GM12873 (cell line): Measurements from ENCODE around the gene MPI.

Source experiments
- TF ChIP-seq, protein P1 (sequence below): IDR thresholded peaks from 2 replicates; pipeline ENCODE4 v1.5.1; 2012; ENCODE audit warnings: low read depth, mild to moderate bottlenecking, moderate library complexity, low read length, control low read depth; ENCODE audit not compliant: insufficient read depth; ENCODE audit errors: missing control alignments

Gene MPI

GRCh38 chr15:74872702-74873035 is 17.2 kb upstream of the MPI start:
- TF ChIP-seq, protein P1, sequence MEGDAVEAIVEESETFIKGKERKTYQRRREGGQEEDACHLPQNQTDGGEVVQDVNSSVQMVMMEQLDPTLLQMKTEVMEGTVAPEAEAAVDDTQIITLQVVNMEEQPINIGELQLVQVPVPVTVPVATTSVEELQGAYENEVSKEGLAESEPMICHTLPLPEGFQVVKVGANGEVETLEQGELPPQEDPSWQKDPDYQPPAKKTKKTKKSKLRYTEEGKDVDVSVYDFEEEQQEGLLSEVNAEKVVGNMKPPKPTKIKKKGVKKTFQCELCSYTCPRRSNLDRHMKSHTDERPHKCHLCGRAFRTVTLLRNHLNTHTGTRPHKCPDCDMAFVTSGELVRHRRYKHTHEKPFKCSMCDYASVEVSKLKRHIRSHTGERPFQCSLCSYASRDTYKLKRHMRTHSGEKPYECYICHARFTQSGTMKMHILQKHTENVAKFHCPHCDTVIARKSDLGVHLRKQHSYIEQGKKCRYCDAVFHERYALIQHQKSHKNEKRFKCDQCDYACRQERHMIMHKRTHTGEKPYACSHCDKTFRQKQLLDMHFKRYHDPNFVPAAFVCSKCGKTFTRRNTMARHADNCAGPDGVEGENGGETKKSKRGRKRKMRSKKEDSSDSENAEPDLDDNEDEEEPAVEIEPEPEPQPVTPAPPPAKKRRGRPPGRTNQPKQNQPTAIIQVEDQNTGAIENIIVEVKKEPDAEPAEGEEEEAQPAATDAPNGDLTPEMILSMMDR = no peak

DNA sequence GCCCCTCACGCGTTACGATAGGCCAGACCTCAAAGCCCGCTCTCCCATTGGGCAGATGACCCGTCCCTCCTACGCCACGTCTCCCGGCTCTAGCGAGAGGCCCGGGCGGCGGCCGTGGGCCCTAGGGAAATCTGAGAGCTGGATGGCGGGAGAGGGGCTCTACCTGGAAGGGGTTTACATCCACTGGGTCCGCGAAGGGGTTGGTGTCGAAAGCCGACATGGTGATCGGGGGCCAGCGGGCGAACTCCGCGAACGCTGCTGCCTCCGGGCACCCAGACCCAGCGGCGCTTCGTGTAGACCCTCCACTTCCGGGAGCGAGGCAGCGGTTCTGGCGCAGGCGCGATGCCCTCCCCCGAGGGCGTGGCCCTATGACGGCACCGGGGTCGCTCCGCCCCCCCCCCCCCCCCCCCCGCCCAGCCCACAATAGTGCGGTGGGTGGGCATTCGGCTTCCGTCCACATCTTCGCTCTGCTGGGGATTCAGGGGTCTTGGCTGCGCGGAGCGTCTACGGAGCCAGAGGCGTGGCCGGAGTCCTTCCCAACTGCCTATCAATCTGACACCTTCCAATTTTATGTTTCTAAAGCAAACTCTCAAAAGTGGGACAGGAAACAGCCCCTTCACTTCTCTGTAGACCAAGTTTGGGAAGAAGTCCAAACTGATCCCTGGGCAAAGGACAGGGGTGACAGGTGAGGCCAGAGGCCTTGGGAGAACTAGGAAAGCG is 16.6 kb upstream of the MPI start, which contains the start of gene SCAMP2:
Gene SCAMP2 (minus strand): TSS at position 330 of the 720 bp plus-strand sequence. CDS start 110 bp downstream, at position 220.
- TF ChIP-seq, protein P1 = no peak

DNA sequence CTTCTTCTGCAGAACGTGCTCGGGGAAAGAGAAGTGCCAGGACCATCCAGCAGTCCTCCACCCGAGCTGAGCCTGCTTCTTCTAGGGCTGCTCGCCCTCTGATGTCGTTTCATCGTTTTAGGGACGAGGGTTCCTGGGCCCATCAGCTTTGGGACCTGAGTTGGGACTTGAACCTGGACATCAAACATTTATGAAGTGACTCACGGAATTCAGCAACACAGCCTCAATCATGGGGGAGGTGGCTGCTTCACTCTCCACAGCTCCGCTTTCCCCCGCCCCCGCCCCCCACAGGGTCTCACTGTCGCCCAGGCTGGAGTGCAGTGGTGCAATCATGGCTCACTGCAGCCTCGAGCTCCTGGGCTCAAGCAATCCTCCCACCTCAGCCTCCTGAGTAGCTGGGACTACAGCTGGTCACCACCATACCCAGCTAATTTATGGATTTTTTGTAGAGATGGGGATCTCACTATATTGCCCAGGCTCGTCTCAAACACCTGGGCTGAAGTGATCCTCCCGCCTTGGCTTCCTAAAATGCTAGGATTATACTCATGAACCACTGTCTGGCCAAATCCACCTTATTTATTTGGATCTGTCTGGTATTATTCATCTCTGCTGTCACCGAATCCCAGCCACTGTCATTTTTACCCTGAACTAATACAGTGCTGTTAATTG is 16.0 kb upstream of the MPI start:
- TF ChIP-seq, protein P1 = no peak

- TF ChIP-seq, protein P1 = no peak
Observed at GRCh38 chr15:74878273-74878672, 11.6 kb upstream of the MPI start.

- TF ChIP-seq, protein P1 = no peak
Observed at GRCh38 chr15:74882528-74882927, 7.3 kb upstream of the MPI start.

DNA sequence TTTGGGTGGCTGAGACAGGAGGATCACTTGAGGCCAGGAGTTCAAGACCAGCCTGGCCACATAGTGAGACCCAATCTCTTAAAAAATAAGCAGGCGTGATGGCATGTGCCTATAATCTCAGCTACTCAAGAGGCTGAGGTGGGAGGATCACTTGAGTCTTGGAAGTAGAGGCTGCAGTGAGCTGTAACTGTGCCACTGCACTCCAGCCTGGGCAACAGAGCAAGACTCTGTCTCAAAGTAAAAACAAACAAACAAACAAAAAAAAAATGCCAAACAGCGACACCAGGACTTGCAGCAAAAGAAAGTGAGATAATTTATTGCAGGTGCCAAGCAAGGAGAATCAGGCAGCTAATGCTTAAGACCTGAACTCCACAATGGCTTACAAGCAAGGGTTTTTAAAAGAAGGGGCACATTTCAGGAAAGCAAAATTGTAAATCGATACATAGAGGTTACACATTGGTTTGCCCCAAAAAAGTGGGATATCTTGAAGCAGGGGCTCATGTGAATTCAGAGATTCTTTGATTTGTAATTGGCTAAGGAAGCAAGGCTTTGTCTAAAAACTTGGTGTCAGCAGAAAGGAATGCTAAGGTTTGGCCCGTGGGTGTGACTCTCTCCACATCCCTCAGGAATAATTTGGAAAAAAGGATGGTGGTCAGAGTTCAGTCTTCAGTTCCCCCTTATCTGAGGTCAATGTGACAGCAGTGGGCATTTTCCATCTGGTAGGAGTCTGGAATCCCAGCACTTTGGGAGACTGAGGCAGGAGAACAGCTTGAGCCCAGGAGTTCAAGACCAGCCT is 5.2 kb upstream of the MPI start:
- TF ChIP-seq, protein P1 = no peak

DNA sequence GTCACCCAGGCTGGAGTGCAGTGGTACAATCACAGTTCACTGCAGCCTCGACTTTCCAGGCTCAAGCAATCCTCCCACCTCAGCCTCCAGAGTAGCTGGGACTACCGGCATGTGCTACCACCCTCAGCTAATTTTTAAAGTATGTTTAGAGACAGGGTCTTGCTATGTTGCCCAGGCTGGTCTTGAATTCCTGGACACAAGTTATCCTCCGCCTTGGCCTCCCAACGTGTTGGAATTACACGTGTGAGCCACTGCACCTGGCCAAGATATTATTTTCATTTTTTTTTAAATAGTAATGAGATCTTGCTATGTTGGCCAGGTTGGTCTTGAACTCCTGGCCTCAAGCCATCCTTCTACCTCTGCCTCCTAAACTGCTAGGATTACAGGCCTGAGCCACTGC is 4.4 kb upstream of the MPI start:
- TF ChIP-seq, protein P1 = no peak
